Heart right ventricle (tissue), 16 donors: Measurements from ENCODE around the gene KRT32. TPM values are rescaled to one million over a fixed set of nuclear protein-coding genes. Genes with fewer than 3 reads are reported as not detected.

Source experiments
- ATAC-seq, 8 donors: fragments of 200-7000 bp; cut with Tn5 transposase; one replicate each; pipeline ENCODE4 v1.9.1; 2020; ENCODE audit warnings: mild to moderate bottlenecking in 8 of 8, moderate library complexity in 8 of 8, moderate number of reproducible peaks in 1 of 8
- DNase-seq, 2 donors: peaks; one replicate each; pipeline ENCODE4 v3.0.0-alpha.2; 2020
- H3K27ac ChIP-seq, 10 donors: fragments of 200-600 bp; sonication (generic) in 2 of 10; one replicate each; pipeline versions ENCODE4 v1.5.0 to v1.8.0; 2020 to 2022; ENCODE audit warnings: mild to moderate bottlenecking in 3 of 10
- H3K27me3 ChIP-seq, 7 donors: fragments of 200-600 bp; one replicate each; pipeline ENCODE4 v1.8.0; 2021 to 2022; ENCODE audit warnings: mild to moderate bottlenecking in 2 of 7
- H3K36me3 ChIP-seq, 9 donors: fragments of 200-600 bp; sonication (generic) in 1 of 9; one replicate each; pipeline versions ENCODE4 v1.5.0 to v1.8.0; 2020 to 2022; ENCODE audit warnings: mild to moderate bottlenecking in 2 of 9
- H3K4me1 ChIP-seq, 9 donors: fragments of 200-600 bp; sonication (generic) in 1 of 9; one replicate each; pipeline versions ENCODE4 v1.5.0 to v1.8.0; 2020 to 2022; ENCODE audit warnings: mild to moderate bottlenecking in 4 of 9
- H3K4me3 ChIP-seq, 10 donors: fragments of 200-600 bp; sonication (generic) in 2 of 10; one replicate each; pipeline versions ENCODE4 v1.5.0 to v1.8.0; 2020 to 2022; ENCODE audit warnings: mild to moderate bottlenecking in 7 of 10, moderate library complexity in 2 of 10
- H3K9me3 ChIP-seq, 11 donors: fragments of 200-600 bp in 10 of 11; sonication (generic) in 2 of 11; one replicate each; pipeline versions ENCODE4 v1.5.0 to v1.8.0; 2013 to 2022; ENCODE audit warnings: mild to moderate bottlenecking in 2 of 11, control low read depth in 1 of 11, moderate library complexity in 1 of 11
- WGBS, 2 donors: extraction: QIAGEN DNeasy Blood & Tissue Kit; methylation state at CpG; one replicate each; pipeline ENCODE4 v1.1.7; 2013; ENCODE audit warnings: inconsistent platforms in 1 of 2; 5-methylcytosine and 5-hydroxymethylcytosine counted together
- intact Hi-C, 10 donors: fragments of 100-400 bp; cut with DNase I; formaldehyde crosslinking; loops; one replicate each; pipeline versions ENCODE4 v1.11.1 to v1.14.2; 2022
- polyA plus RNA-seq, 2 donors: library from polyadenylated mRNA; stranded (reverse); fragments of 200-250 nt; gene quantifications; one replicate each; pipeline ENCODE4 v1.2.3, GENCODE V29; 2013
- total RNA-seq, 10 donors: library from RNA; stranded (reverse); fragmentation: NEBNext Ultra II Directional in 3 of 10; extraction: Animal tissue kit (Norgen Biotek cat#: 25700) in 3 of 10; gene quantifications; one replicate each; pipeline versions ENCODE4 v1.2.1 to v1.2.4, GENCODE V29; 2021 to 2023
- TF ChIP-seq, protein P1 (sequence below), 9 donors: fragments of 200-600 bp; sonication (generic) in 2 of 9; IDR thresholded peaks; one replicate each; pipeline versions ENCODE4 v1.5.0 to v1.8.0; 2021 to 2022; ENCODE audit warnings: antibody characterized with exemption in 9 of 9, mild to moderate bottlenecking in 5 of 9, moderate library complexity in 1 of 9
- donor health status: Arrhythmogenic right ventricular cardiomyopathy.
- donor health status: ischemic (EF 13 %, LVEDD 7.1; RV severe dilation, severe dysfunction).
- donor health status: healthy with polysubstance abuse.
- donor health status: DM: no; HTN: yes; CAD: no.
- donor health status: DM: no; HTN: no; CAD: no.
- donor health status: ischemic (EF 25% LVEDD 6.9; RV normal size, moderate dysfunction).
- donor health status: ischemic (EF 25% LVEDD 5.7; RV mildly dilated, moderate dysfunction).
- donor health status: healthy.
- donor health status: DM: yes; HTN: yes; CAD: no.
- donor health status: Ischemic cardiomyopathy.
- donor health status: ischemic (EF 35%, LVEDD 5.7; RV mildly dilated, moderate dysfunction).
- donor health status: nonischemic (EF 11% LVEDD 7.7; RV severe dilation, severe dysfunction).
- donor health status: DM: yes; HTN: yes; CAD: no.
- donor health status: PGD.
- donor health status: ischemic (EF 29% LVEDD 5.4; RV normal size, mild dysfunction).
- donor health status: nonischemic (EF 23%, LVEDD 6.1; RV moderate dilation, normal function).

The KRT32 gene
- total and polyA plus RNA-seq, 12 donors, result 0.14 to 0.22 (median 0.21) TPM; not detected in 9

DNA sequence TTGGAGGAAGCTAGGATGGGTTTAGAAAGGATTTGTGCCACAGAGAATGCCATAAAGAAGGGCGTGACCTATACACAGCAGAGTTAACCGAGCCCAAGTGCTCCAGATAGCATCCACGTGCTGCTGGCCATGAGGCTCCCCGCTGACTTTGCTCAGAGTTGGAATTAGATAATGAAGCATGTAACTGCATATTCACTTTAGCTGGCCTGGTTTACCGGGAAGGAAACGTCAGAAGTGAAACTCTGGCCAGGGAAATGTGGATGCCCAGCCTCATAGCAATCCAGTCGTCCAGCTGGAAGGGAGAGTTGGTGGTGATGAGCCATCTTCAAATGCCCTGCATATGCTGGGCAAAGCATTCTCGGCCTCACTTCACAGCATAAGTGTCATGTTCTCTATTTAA, 7.7 kb upstream of the KRT32 start:
- peak overlapping the region in 2 of 10 donors; percentile 12 to 34 for H3K27ac ChIP-seq
- WGBS, 2 donors, result 43 to 47% methylated on average over 8 of the region's 8 CpGs
- peak; percentile 66 to 96 (median 86) for ATAC-seq
- no peak overlapping the region for H3K4me3 ChIP-seq
- TF ChIP-seq, protein P1, sequence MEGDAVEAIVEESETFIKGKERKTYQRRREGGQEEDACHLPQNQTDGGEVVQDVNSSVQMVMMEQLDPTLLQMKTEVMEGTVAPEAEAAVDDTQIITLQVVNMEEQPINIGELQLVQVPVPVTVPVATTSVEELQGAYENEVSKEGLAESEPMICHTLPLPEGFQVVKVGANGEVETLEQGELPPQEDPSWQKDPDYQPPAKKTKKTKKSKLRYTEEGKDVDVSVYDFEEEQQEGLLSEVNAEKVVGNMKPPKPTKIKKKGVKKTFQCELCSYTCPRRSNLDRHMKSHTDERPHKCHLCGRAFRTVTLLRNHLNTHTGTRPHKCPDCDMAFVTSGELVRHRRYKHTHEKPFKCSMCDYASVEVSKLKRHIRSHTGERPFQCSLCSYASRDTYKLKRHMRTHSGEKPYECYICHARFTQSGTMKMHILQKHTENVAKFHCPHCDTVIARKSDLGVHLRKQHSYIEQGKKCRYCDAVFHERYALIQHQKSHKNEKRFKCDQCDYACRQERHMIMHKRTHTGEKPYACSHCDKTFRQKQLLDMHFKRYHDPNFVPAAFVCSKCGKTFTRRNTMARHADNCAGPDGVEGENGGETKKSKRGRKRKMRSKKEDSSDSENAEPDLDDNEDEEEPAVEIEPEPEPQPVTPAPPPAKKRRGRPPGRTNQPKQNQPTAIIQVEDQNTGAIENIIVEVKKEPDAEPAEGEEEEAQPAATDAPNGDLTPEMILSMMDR (IDR thresholded peaks at IDR 0.05), result no peak
- no peaks in the 10 kb centered on the region for H3K36me3 ChIP-seq
- peaks cover 0 to 28% (median 6%) of the 10 kb centered on the region in 11 donors for H3K9me3 ChIP-seq
- peaks cover 0 to 4% (median 0%) of the 10 kb centered on the region in 9 donors for H3K4me1 ChIP-seq
- peak in 1 of 2 donors; percentile 57 for DNase-seq
- H3K27me3 ChIP-seq, result no peaks in the 10 kb centered on the region
- intact Hi-C loops, result no loop called here

DNA sequence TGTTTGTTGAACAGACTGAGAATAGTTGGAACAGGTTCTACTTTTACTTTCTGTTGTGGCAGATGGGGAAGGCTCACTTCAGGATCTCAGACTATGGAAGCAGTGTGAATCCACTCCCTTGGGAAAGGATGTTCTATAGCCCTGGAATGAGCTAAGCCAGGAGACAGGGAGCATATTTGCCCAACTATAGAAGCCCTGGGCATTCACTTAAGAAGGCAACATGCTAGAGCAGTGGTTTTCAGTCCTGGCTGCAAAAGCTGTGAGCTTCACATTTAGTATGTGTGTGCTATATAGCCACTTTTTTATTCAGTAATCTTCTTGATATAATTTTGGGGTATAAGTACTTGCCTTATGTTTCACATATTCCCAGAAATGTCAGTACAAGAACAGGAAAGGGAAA, 1.2 kb upstream of the KRT32 start:
- TF ChIP-seq, protein P1 (IDR thresholded peaks at IDR 0.05), result no peak
- Histone ChIP-seq H3K4me3 (no peak overlapping the region), H3K27me3 (peaks cover 0 to 17% (median 0%) of the 10 kb centered on the region in 7 donors), H3K9me3 (peaks cover 0 to 50% (median 14%) of the 10 kb centered on the region in 11 donors), H3K36me3 (no peaks in the 10 kb centered on the region), H3K27ac (no peak overlapping the region), H3K4me1 (peaks cover 0 to 12% (median 4%) of the 10 kb centered on the region in 9 donors)
- intact Hi-C loops, result no loop called here
- no peak for ATAC-seq
- no peak for DNase-seq

DNA sequence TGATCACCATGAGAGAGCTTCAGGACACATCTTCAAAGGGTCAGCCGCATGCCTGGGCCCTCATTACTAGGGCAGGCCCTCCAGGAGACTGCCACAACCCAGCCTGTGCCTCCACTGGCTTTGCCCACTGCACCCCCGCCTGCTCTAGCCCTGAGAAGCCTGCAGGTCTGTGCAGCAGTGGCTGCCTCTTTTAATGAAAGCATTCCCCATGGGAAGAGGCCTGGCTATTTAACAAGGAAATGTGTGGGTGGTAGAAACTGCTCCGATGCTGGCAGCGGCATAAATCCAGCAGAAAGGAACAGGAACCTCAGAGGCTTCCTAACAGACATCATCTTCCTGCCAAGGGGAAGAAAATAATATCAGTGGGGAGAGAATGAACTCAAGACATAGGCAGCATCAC, 375 bp upstream of the KRT32 start:
- TF ChIP-seq, protein P1 (IDR thresholded peaks at IDR 0.05), result no peak
- whole genome bisulfite sequencing, 2 donors, result 55 to 62% methylated on average over 4 of the region's 4 CpGs
- intact Hi-C loops, result no loop called here

GRCh38 chr17:41464682-41465081, 2.5 kb downstream of the KRT32 start:
- Histone ChIP-seq H3K4me3 (no peak overlapping the region), H3K9me3 (peaks cover 0 to 21% (median 8%) of the 10 kb centered on the region in 11 donors), H3K27me3 (peaks cover 0 to 17% (median 0%) of the 10 kb centered on the region in 7 donors), H3K27ac (no peak overlapping the region), H3K36me3 (no peaks in the 10 kb centered on the region), H3K4me1 (peaks cover 0 to 12% (median 4%) of the 10 kb centered on the region in 9 donors)
- WGBS, 2 donors, result 25 to 28% methylated on average over 6 of the region's 6 CpGs
- TF ChIP-seq, protein P1 (IDR thresholded peaks at IDR 0.05), result no peak
- ATAC-seq (peak; percentile 88 to 99 (median 96)), DNase-seq (peak; percentile 37 to 83)
- intact Hi-C loops, result loop anchor here in 1 of 10 donors (1.0 kb wide), 1 partner anchor 162 kb away; the partner anchor contains the start of gene KRTAP29-1

More for the DNA sequence above, 375 bp upstream of the KRT32 start:
- no peak for ATAC-seq
- no peak overlapping the region for H3K27ac ChIP-seq
- no peaks in the 10 kb centered on the region for H3K36me3 ChIP-seq
- no peak for DNase-seq
- no peak overlapping the region for H3K4me3 ChIP-seq
- peaks cover 0 to 17% (median 0%) of the 10 kb centered on the region in 7 donors for H3K27me3 ChIP-seq
- H3K9me3 ChIP-seq, result peaks cover 0 to 43% (median 14%) of the 10 kb centered on the region in 11 donors
- H3K4me1 ChIP-seq, result peaks cover 0 to 12% (median 4%) of the 10 kb centered on the region in 9 donors
